ENCODE data around the gene FGFRL1. TPM values are rescaled to one million over a fixed set of nuclear protein-coding genes. Genes with fewer than 3 reads are reported as not detected.

FGFRL1 gene
- total and polyA plus RNA-seq, 8 donors: 15.4 to 42.8 (median 31.1) TPM

DNA sequence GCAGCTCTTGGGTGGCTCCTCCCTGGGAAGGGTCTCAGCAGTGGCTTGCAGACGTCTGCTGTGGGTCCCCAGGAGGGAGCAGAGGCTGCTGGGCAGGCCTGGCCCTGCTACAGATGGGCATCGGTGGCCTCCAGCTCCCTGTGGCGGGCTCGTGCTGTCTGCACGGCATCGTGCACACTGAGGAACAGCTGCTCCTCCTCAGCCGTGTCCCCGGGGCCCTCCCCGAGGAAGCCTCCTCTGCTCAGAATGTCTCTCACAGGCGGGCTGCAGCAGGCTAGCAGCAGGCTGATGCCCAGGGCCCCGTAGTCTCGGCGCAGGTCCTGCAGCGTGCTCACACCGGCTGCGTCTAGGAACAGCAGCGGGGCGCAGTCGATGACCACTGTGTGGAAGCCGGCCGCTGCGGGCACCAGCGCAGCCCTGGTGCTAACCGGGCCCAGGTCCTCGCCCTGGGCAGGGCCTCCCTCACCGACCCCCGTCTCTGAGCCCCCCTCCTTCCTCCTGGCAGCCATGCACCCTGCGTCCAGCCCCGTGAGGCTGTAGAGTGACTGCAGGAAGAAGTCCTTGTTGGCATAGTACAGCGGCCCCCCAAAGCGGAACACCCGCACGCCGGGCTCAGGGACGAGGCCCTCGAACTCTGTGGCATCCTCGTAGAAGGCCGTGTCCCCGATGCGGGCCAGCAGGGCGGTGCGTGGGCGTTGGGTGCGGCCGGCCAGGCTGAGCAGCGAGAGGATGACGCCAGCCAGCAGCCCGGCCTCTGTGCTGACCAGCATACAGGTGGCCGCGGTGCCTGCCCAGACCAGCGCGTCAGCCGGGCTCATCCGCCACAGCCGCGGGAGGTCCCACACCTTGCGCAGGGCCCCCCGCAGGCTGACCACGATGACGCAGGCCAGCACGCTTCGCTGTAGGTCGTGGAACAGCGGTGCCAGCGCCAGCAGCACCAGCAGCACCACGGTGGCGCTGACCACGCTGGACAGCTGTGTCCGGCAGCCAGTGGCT, 22.4 kb upstream of the FGFRL1 start:
- Histone ChIP-seq H3K27ac (no peak overlapping the region), H3K9me3 (no peaks in the 10 kb centered on the region), H3K4me3 (no peak overlapping the region), H3K27me3 (no peaks in the 10 kb centered on the region), H3K36me3 (no peaks in the 10 kb centered on the region), H3K4me1 (peaks cover 25 to 38% (median 33%) of the 10 kb centered on the region in 3 donors)
- WGBS, 2 donors: 94 to 95% methylated on average over 64 to 69 of the region's 69 CpGs
- intact Hi-C loops (cut with DNase I): no loop called here
- TF ChIP-seq CTCF (IDR thresholded peaks at IDR 0.05): no peak
- peak in 3 of 6 donors; percentile 17 to 78 (median 38) for DNase-seq
- ATAC-seq: no peak
- FAIRE-seq: no peak

- intact Hi-C loops (cut with DNase I): no loop called here
Measured at GRCh38 chr4:989722-990471, 21.5 kb upstream of the FGFRL1 start.

DNA sequence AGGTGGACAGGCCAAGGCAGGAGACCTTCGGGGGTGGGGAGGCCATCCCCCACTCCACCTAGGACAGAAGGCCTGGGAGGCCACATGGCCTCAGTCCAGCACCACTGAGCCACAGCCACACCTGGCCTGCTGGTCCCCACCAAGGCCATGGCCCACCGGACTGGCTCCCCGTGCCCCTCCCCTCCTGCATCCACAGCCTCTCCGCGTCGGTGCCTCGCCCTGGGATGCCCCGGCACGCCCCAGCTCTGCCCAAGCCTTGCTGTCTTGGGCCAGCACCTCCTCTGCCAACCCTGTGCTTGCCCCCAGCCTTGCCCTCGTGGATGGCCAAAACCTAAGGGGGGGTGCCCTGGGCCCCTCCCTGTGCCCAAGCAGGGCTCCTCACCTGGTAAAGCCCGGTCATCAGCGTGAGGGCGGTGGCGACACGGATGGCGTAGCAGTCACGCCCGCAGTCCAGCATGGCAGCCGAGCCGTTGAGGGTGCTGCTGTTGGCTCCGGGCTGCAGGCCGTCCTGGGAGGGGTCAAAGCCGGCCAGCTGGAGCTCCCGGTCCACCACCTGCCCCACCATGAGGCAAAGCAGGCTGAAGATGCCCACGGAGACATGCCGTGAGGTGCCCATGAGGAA, 20.6 kb upstream of the FGFRL1 start:
- DNase-seq: peak in 3 of 6 donors; percentile 44 to 77 (median 60)
- intact Hi-C loops (cut with DNase I): no loop called here
- H3K27ac ChIP-seq: no peak overlapping the region

More at GRCh38 chr4:989722-990471, 21.5 kb upstream of the FGFRL1 start:
- WGBS, 2 donors: 95 to 96% methylated on average over 58 of the region's 58 CpGs
- H3K36me3 ChIP-seq: no peaks in the 10 kb centered on the region
- H3K4me3 ChIP-seq: no peak overlapping the region
- FAIRE-seq (no peak), ATAC-seq (no peak), DNase-seq (peak in 3 of 6 donors; percentile 37 to 77 (median 51))
- H3K4me1 ChIP-seq: peaks cover 25 to 33% (median 27%) of the 10 kb centered on the region in 3 donors
- no peaks in the 10 kb centered on the region for H3K27me3 ChIP-seq
- no peak for TF ChIP-seq CTCF (IDR thresholded peaks at IDR 0.05)
- no peaks in the 10 kb centered on the region for H3K9me3 ChIP-seq
- H3K27ac ChIP-seq: no peak overlapping the region

More for the DNA sequence above, 20.6 kb upstream of the FGFRL1 start:
- 93 to 97% methylated on average over 26 of the region's 26 CpGs for WGBS, 2 donors
- H3K4me1 ChIP-seq: peaks cover 24 to 27% (median 26%) of the 10 kb centered on the region in 3 donors
- ATAC-seq (no peak), FAIRE-seq (no peak)
- H3K36me3 ChIP-seq: no peaks in the 10 kb centered on the region
- H3K27me3 ChIP-seq: no peaks in the 10 kb centered on the region
- H3K9me3 ChIP-seq: no peaks in the 10 kb centered on the region
- no peak overlapping the region for H3K4me3 ChIP-seq
- no peak for TF ChIP-seq CTCF (IDR thresholded peaks at IDR 0.05)
